Activated CD8-positive, alpha-beta memory T cell treated with anti-CD3 and anti-CD28 coated beads, Interleukin-2, amount 50 U/mL, for 48 hours (primary cell): Measurements from ENCODE around the gene ZNF576.
"Not testable (repeated sequence)": the region's sequence is repeated elsewhere in the genome, so short reads cannot be mapped to it uniquely, and the experiment has no call there.

Experiments
- DNase-seq: peaks from one replicate; pipeline ENCODE4 v3.0.0-alpha.2; 2020

The ZNF576 gene

GRCh38 chr19:43575156-43575950 lies 21.0 kb upstream of the ZNF576 start, which contains the start of the genes PINLYP and XRCC1:
Gene PINLYP, plus strand, starts transcription at chr19:43575801. Its CDS starts 1,391 bp downstream, at chr19:43577192.
Gene XRCC1, minus strand, starts transcription at chr19:43575527. Its CDS starts 69 bp downstream, at chr19:43575458.
- peak; percentile 96 for DNase-seq

GRCh38 chr19:43575955-43576878 lies 20.2 kb upstream of the ZNF576 start:
- no peak for DNase-seq

GRCh38 chr19:43578787-43579186 lies 17.6 kb upstream of the ZNF576 start:
- DNase-seq, result no peak

- no peak for DNase-seq
These were observed 14.9 kb upstream of the ZNF576 start for GRCh38 chr19:43581467-43581866.

GRCh38 chr19:43582495-43582894 lies 13.9 kb upstream of the ZNF576 start:
- DNase-seq, result no peak

GRCh38 chr19:43584484-43584883 lies 11.9 kb upstream of the ZNF576 start:
- DNase-seq, result no peak

GRCh38 chr19:43586346-43586745 lies 10.0 kb upstream of the ZNF576 start:
- DNase-seq, result no peak

- DNase-seq, result not testable (repeated sequence)
These were observed 9.4 kb upstream of the ZNF576 start for GRCh38 chr19:43587029-43587428.

- no peak for DNase-seq
These were observed 7.1 kb upstream of the ZNF576 start for GRCh38 chr19:43589277-43589676.

- no peak for DNase-seq
These were observed 6.7 kb upstream of the ZNF576 start for GRCh38 chr19:43589678-43590077.

GRCh38 chr19:43591904-43592772 lies 4.3 kb upstream of the ZNF576 start:
- no peak for DNase-seq

GRCh38 chr19:43592800-43593350 lies 3.5 kb upstream of the ZNF576 start:
- no peak for DNase-seq

GRCh38 chr19:43594081-43594697 lies 2.2 kb upstream of the ZNF576 start:
- no peak for DNase-seq

- peak; percentile 84 for DNase-seq
These were observed 1.4 kb upstream of the ZNF576 start for GRCh38 chr19:43594710-43595604.

- peak; percentile 65 for DNase-seq
These were observed 793 bp upstream of the ZNF576 start for GRCh38 chr19:43595605-43595998.

GRCh38 chr19:43596842-43597461 lies 557 bp downstream of the ZNF576 start:
- peak; percentile 63 for DNase-seq

GRCh38 chr19:43597876-43598275 lies 1.5 kb downstream of the ZNF576 start:
- no peak for DNase-seq

GRCh38 chr19:43598445-43599240 lies 2.2 kb downstream of the ZNF576 start:
- DNase-seq, result no peak

- DNase-seq, result no peak
These were observed 3.4 kb downstream of the ZNF576 start for GRCh38 chr19:43599635-43600295.
